WTC11 (cell line): ENCODE data around the gene CLMP. TPM values are rescaled to one million over a fixed set of nuclear protein-coding genes. Genes with fewer than 3 reads are reported as not detected.

Experiments used
- ATAC-seq: fragments of 200-7000 bp; cut with Tn5 transposase; 2 replicates; pipeline ENCODE4 v1.10.0; 2021; ENCODE audit warnings: mild to moderate bottlenecking, moderate library complexity
- CTCF ChIA-PET: fragments of 300-600 bp; sonication (Branson Sonifier 250); formaldehyde crosslinking; loops from one replicate; lab custom pipeline; 2021; ENCODE audit warnings: antibody characterized with exemption; lab: Charles Lee
- POLR2A ChIA-PET: fragments of 350-600 bp; sonication (Branson Sonifier 250); formaldehyde crosslinking; loops from one replicate; lab custom pipeline; 2021; ENCODE audit warnings: antibody characterized with exemption; lab: Charles Lee
- DNase-seq: peaks from one replicate; pipeline ENCODE4 v3.0.0; 2021; ENCODE audit warnings: low spot score
- H3K27ac Mint-ChIP-seq: 2 replicates; pipeline ENCODE4 v1.8.0; 2021; ENCODE audit warnings: mixed read lengths
- H3K27me3 Mint-ChIP-seq: 2 replicates; pipeline ENCODE4 v1.8.0; 2021; ENCODE audit warnings: low read depth, mild to moderate bottlenecking, moderate library complexity, mixed read lengths
- H3K36me3 Mint-ChIP-seq: 2 replicates; pipeline ENCODE4 v1.8.0; 2021; ENCODE audit warnings: mixed read lengths
- H3K4me1 Mint-ChIP-seq: 2 replicates; pipeline ENCODE4 v1.8.0; 2022; ENCODE audit warnings: mixed read lengths
- H3K4me3 Mint-ChIP-seq: 2 replicates; pipeline ENCODE4 v1.8.0; 2021; ENCODE audit warnings: mild to moderate bottlenecking, moderate library complexity, mixed read lengths
- H3K9me3 Mint-ChIP-seq: 2 replicates; pipeline ENCODE4 v1.8.0; 2021; ENCODE audit warnings: mixed read lengths
- ATF1 ChIP-seq: sonication (generic); formaldehyde crosslinking; IDR thresholded peaks from 2 replicates; pipeline ENCODE4 v1.8.1; 2023; ENCODE audit warnings: mild to moderate bottlenecking, moderate library complexity, missing genetic modification reagents
- ESRRA ChIP-seq: sonication (generic); formaldehyde crosslinking; IDR thresholded peaks from 2 replicates; pipeline ENCODE4 v1.8.1; 2022; ENCODE audit warnings: mild to moderate bottlenecking, missing genetic modification reagents, borderline replicate concordance
- FOXK1 ChIP-seq: sonication (generic); formaldehyde crosslinking; IDR thresholded peaks from 2 replicates; pipeline ENCODE4 v1.8.0; 2022; ENCODE audit warnings: mild to moderate bottlenecking, moderate library complexity, missing genetic modification reagents
- GRHL2 ChIP-seq: fragments of 250-450 bp; sonication (Bioruptor Pico); IDR thresholded peaks from 2 replicates; pipeline ENCODE4 v1.8.0; 2022; ENCODE audit warnings: mild to moderate bottlenecking, moderate library complexity; ENCODE audit not compliant: insufficient replicate concordance, severe bottlenecking
- JAZF1 ChIP-seq: fragments of 250-450 bp; sonication (Bioruptor Pico); IDR thresholded peaks from 2 replicates; pipeline ENCODE4 v1.9.0; 2021; ENCODE audit warnings: moderate library complexity, mild to moderate bottlenecking, inconsistent platforms
- TEAD1 ChIP-seq: sonication (generic); formaldehyde crosslinking; IDR thresholded peaks from 2 replicates; pipeline ENCODE4 v1.8.0; 2022; ENCODE audit warnings: mild to moderate bottlenecking, missing genetic modification reagents
- TEAD4 ChIP-seq: sonication (generic); formaldehyde crosslinking; IDR thresholded peaks from 2 replicates; pipeline ENCODE4 v1.8.0; 2022; ENCODE audit warnings: mild to moderate bottlenecking, missing genetic modification reagents
- TP53 ChIP-seq: sonication (generic); formaldehyde crosslinking; IDR thresholded peaks from 2 replicates; pipeline ENCODE4 v1.8.1; 2023; ENCODE audit warnings: mild to moderate bottlenecking, missing genetic modification reagents
- ZNF219 ChIP-seq: sonication (generic); formaldehyde crosslinking; IDR thresholded peaks from 2 replicates; pipeline ENCODE4 v1.8.0; 2023; ENCODE audit warnings: missing genetic modification reagents, mild to moderate bottlenecking, borderline replicate concordance
- ZNF416 ChIP-seq: fragments of 250-450 bp; sonication (Bioruptor Pico); IDR thresholded peaks from 2 replicates; pipeline ENCODE4 v1.9.0; 2021; ENCODE audit warnings: mild to moderate bottlenecking, inconsistent platforms
- total RNA-seq: library from RNA; stranded (reverse); gene quantifications from 3 replicates; pipeline ENCODE4 v1.2.3, GENCODE V29; 2021
- TF ChIP-seq, protein P1 (sequence below): sonication (generic); formaldehyde crosslinking; IDR thresholded peaks from 2 replicates; pipeline ENCODE4 v1.8.0; 2022; ENCODE audit warnings: mild to moderate bottlenecking, missing genetic modification reagents
- TF ChIP-seq, protein P2 (sequence below): fragments of 250-450 bp; sonication (Bioruptor Pico); IDR thresholded peaks from 2 replicates; pipeline ENCODE4 v1.9.0; 2021; ENCODE audit warnings: mild to moderate bottlenecking
- TF ChIP-seq, protein P3 (sequence below): sonication (generic); formaldehyde crosslinking; IDR thresholded peaks from 2 replicates; pipeline ENCODE4 v1.8.1; 2022; ENCODE audit warnings: mild to moderate bottlenecking, moderate library complexity, missing genetic modification reagents
- TF ChIP-seq, protein P4 (sequence below): sonication (generic); formaldehyde crosslinking; IDR thresholded peaks from 2 replicates; pipeline ENCODE4 v1.8.0; 2022; ENCODE audit warnings: mild to moderate bottlenecking, missing genetic modification reagents

Gene CLMP
- total RNA-seq, 1 experiment from 2014 or later: 20.0 TPM

DNA sequence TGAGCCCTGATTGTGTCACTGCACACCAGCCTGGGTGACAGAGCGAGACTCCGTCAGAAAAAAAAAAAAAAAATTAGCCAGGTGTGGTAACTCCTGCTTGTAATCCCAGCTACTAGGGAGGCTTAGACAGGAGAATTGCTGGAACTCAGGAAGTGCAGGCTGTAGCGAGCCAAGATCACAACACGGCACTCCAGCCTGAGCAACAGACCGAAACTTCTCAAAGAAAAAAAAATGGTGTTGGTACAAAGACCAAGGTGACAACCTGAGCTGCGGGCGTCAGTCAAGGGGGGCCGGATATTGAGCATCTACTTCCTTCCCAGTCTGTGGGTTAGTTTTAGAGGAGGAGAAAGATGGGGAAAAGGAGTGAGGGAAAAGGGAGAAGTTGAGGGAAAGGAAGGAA is 84.7 kb downstream of the CLMP start (continued):
- no peak for TF ChIP-seq ZNF416 (CRISPR knock-in tag)
- TF ChIP-seq GRHL2 (CRISPR knock-in tag): no peak
- no peak for TF ChIP-seq ESRRA (CRISPR knock-in tag)
- TF ChIP-seq TEAD4 (CRISPR knock-in tag): no peak
- TF ChIP-seq, protein P1, sequence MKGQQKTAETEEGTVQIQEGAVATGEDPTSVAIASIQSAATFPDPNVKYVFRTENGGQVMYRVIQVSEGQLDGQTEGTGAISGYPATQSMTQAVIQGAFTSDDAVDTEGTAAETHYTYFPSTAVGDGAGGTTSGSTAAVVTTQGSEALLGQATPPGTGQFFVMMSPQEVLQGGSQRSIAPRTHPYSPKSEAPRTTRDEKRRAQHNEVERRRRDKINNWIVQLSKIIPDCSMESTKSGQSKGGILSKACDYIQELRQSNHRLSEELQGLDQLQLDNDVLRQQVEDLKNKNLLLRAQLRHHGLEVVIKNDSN (CRISPR knock-in tag): no peak
- no peak for TF ChIP-seq TP53 (CRISPR knock-in tag)

DNA sequence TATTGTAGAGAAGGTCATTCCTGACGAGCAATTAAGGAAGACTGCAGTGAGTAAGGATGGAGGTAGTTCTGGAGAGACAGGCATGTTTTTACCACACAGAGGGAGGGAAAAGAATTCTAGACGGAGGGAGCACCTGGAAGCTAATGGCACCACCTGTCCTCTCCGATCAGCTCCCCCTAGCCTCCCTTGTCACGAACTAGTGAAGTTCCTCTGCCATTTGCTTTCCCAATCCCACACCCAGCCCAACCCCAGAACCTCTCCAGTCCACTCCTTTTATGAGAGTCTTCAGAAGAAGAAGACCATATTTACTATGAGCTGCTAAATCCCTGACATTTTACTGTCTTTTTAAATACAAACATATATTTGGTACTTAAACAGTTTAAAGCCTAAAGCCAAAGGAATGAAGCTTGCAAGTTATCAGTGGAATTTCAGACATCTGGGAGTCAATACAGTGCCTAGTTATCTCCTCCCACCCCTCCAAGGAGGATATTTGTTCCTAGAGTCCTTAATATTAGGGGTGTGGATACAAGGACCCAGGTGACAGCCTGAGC is 87.0 kb downstream of the CLMP start:
- H3K4me1 Mint-ChIP-seq: peaks cover 6% of the 10 kb centered on the region
- no peak overlapping the region; the same call in 1 of the 2 replicates for H3K27ac Mint-ChIP-seq
- DNase-seq: no peak
- no peaks in the 10 kb centered on the region for H3K27me3 Mint-ChIP-seq
- H3K36me3 Mint-ChIP-seq: no peaks in the 10 kb centered on the region
- H3K4me3 Mint-ChIP-seq: no peak overlapping the region
- no peak for TF ChIP-seq TEAD1 (CRISPR knock-in tag)
- TF ChIP-seq, protein P2, sequence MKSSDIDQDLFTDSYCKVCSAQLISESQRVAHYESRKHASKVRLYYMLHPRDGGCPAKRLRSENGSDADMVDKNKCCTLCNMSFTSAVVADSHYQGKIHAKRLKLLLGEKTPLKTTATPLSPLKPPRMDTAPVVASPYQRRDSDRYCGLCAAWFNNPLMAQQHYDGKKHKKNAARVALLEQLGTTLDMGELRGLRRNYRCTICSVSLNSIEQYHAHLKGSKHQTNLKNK (CRISPR knock-in tag): no peak
- TF ChIP-seq ATF1 (CRISPR knock-in tag): no peak
- TF ChIP-seq, protein P3, sequence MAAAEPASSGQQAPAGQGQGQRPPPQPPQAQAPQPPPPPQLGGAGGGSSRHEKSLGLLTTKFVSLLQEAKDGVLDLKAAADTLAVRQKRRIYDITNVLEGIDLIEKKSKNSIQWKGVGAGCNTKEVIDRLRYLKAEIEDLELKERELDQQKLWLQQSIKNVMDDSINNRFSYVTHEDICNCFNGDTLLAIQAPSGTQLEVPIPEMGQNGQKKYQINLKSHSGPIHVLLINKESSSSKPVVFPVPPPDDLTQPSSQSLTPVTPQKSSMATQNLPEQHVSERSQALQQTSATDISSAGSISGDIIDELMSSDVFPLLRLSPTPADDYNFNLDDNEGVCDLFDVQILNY (CRISPR knock-in tag): no peak
- no peak for TF ChIP-seq TEAD4 (CRISPR knock-in tag)
- TF ChIP-seq, all 79 proteins: peak for 0
- ChIA-PET POLR2A (no interaction called here), CTCF (interaction anchor here (0.7 to 11.2 kb wide), 3 partner anchors 36 to 153 kb away, joined by 6 to 197 read pairs (median 64); no protein-coding TSS in a partner anchor)
- no peaks in the 10 kb centered on the region for H3K9me3 Mint-ChIP-seq
- no peak for ATAC-seq

DNA sequence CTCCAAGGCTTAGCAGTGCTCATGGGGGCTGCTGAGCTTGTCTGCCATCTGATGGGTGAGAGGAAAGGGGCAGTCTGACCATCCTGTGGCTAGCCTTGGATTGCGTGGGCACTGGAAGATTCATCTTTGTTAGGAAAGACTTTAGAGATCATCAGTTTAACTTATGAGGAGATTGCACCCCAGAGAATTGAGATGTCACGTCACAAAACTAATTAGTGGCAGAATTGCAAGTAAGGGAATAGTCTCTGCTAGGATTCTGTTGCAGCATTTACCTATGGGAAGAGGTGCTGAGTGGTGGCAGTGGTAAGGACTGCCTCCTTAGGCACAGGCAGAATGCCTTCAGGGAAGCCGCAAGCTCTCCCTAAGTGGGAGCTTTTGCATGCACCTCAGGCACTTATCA is 90.4 kb downstream of the CLMP start:
- H3K27me3 Mint-ChIP-seq: no peaks in the 10 kb centered on the region
- no peaks in the 10 kb centered on the region for H3K9me3 Mint-ChIP-seq
- peaks cover 20% of the 10 kb centered on the region for H3K4me1 Mint-ChIP-seq
- ChIA-PET CTCF (interaction anchor here (1.5 to 11.2 kb wide), 6 partner anchors 52 to 168 kb away, joined by 3 to 197 read pairs (median 14); no protein-coding TSS in a partner anchor), POLR2A (interaction anchor here (1.0 kb wide), 1 partner anchor 18 kb away, joined by 3 read pairs; no protein-coding TSS in a partner anchor)
- H3K36me3 Mint-ChIP-seq: no peaks in the 10 kb centered on the region
- H3K4me3 Mint-ChIP-seq: no peak overlapping the region
- DNase-seq: no peak
- peak overlapping the region; percentile 6; the same call in 1 of the 2 replicates for H3K27ac Mint-ChIP-seq
- no peak for ATAC-seq
- TF ChIP-seq TP53 (CRISPR knock-in tag): no peak
- TF ChIP-seq FOXK1 (CRISPR knock-in tag): no peak
- no peak for TF ChIP-seq ZNF219 (CRISPR knock-in tag)
- TF ChIP-seq JAZF1 (CRISPR knock-in tag): no peak
- TF ChIP-seq, protein P3 (CRISPR knock-in tag): no peak
- TF ChIP-seq, protein P4, sequence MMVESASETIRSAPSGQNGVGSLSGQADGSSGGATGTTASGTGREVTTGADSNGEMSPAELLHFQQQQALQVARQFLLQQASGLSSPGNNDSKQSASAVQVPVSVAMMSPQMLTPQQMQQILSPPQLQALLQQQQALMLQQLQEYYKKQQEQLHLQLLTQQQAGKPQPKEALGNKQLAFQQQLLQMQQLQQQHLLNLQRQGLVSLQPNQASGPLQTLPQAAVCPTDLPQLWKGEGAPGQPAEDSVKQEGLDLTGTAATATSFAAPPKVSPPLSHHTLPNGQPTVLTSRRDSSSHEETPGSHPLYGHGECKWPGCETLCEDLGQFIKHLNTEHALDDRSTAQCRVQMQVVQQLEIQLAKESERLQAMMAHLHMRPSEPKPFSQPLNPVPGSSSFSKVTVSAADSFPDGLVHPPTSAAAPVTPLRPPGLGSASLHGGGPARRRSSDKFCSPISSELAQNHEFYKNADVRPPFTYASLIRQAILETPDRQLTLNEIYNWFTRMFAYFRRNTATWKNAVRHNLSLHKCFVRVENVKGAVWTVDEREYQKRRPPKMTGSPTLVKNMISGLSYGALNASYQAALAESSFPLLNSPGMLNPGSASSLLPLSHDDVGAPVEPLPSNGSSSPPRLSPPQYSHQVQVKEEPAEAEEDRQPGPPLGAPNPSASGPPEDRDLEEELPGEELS (CRISPR knock-in tag): no peak
- TF ChIP-seq, all 79 proteins: peak for 0
